GM08714 (cell line): ENCODE data around the gene LARGE1.

Experiments
- H3K4me3 ChIP-seq: fragments of 200-500 bp; sonication (Bioruptor generic); 2 replicates; pipeline ENCODE4 v1.5.1; 2014; ENCODE audit warnings: mild to moderate bottlenecking, low read length, inconsistent platforms
- ZNF274 ChIP-seq: IDR thresholded peaks from 2 replicates; pipeline ENCODE4 v1.6.1; 2012; ENCODE audit warnings: mild to moderate bottlenecking, low read depth, low read length

LARGE1 gene

GRCh38 chr22:33720166-33720878 lies 200.0 kb downstream of the LARGE1 start:
- TF ChIP-seq ZNF274 = no peak
- H3K4me3 ChIP-seq = no peak overlapping the region

GRCh38 chr22:33717694-33718396 lies 202.4 kb downstream of the LARGE1 start:
- no peak for TF ChIP-seq ZNF274
- H3K4me3 ChIP-seq = no peak overlapping the region

- TF ChIP-seq ZNF274 = no peak
Observed at GRCh38 chr22:33715237-33715985, 204.9 kb downstream of the LARGE1 start.

GRCh38 chr22:33710326-33710725 lies 209.9 kb downstream of the LARGE1 start:
- no peak overlapping the region for H3K4me3 ChIP-seq
- no peak for TF ChIP-seq ZNF274

More at GRCh38 chr22:33715237-33715985, 204.9 kb downstream of the LARGE1 start:
- no peak overlapping the region for H3K4me3 ChIP-seq

GRCh38 chr22:33707581-33707980 lies 212.7 kb downstream of the LARGE1 start:
- no peak for TF ChIP-seq ZNF274
- H3K4me3 ChIP-seq = no peak overlapping the region

- no peak for TF ChIP-seq ZNF274
- no peak overlapping the region for H3K4me3 ChIP-seq
Observed at GRCh38 chr22:33706100-33706499, 214.2 kb downstream of the LARGE1 start.

GRCh38 chr22:33699176-33699575 lies 221.1 kb downstream of the LARGE1 start:
- no peak overlapping the region for H3K4me3 ChIP-seq
- no peak for TF ChIP-seq ZNF274

GRCh38 chr22:33697640-33698039 lies 222.6 kb downstream of the LARGE1 start:
- TF ChIP-seq ZNF274 = no peak
- no peak overlapping the region for H3K4me3 ChIP-seq

- TF ChIP-seq ZNF274 = no peak
- H3K4me3 ChIP-seq = no peak overlapping the region
Observed at GRCh38 chr22:33691057-33691630, 229.1 kb downstream of the LARGE1 start.

- TF ChIP-seq ZNF274 = no peak
- H3K4me3 ChIP-seq = no peak overlapping the region
Observed at GRCh38 chr22:33688903-33689302, 231.4 kb downstream of the LARGE1 start.

GRCh38 chr22:33687464-33687863 lies 232.8 kb downstream of the LARGE1 start:
- no peak for TF ChIP-seq ZNF274

GRCh38 chr22:33684087-33684486 lies 236.2 kb downstream of the LARGE1 start:
- no peak overlapping the region for H3K4me3 ChIP-seq
- no peak for TF ChIP-seq ZNF274

More at GRCh38 chr22:33687464-33687863, 232.8 kb downstream of the LARGE1 start:
- no peak overlapping the region for H3K4me3 ChIP-seq

- no peak overlapping the region for H3K4me3 ChIP-seq
- no peak for TF ChIP-seq ZNF274
Observed at GRCh38 chr22:33682927-33683326, 237.3 kb downstream of the LARGE1 start.

- no peak for TF ChIP-seq ZNF274
- no peak overlapping the region for H3K4me3 ChIP-seq
Observed at GRCh38 chr22:33680632-33681031, 239.6 kb downstream of the LARGE1 start.

GRCh38 chr22:33678523-33678922 lies 241.8 kb downstream of the LARGE1 start:
- TF ChIP-seq ZNF274 = no peak
- no peak overlapping the region for H3K4me3 ChIP-seq
